Ammon's horn (tissue), 1 donor: Measurements from ENCODE around the gene ALKBH3.

Experiments
- DNase-seq: peaks from one replicate; pipeline ENCODE4 v3.0.0-alpha.2; 2016; ENCODE audit warnings: low spot score

Gene ALKBH3

DNA sequence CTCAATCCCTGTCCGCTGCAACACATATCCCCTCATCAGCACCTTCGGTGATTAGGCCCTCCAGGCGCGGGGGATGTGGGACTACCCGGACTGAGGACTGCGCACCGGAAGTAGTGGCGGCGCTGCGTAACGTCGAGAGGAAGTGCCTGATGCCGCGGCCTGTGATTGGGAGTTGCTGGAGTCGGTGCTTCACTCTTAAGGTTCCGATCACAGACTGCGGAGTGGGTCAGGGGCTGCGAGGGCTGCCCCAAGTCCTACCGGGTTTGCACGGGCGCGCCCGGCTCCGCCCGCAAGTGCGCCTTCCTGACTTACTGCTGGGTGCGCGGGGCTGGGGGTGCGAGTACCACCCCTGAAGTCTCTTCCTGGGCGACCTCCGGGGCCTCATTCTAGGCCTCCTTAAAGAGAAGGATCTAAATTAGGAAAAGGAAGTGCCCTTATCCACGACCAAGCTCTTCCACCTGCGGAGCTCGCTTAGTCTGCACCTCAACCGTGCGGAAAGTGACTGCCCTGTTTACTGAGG lies at the start of gene ALKBH3:
TSS of gene ALKBH3 (plus strand) at position 192 of the 520 bp plus-strand sequence. CDS start 1,822 bp downstream, outside the sequence.
- peak; percentile 96 for DNase-seq

DNA sequence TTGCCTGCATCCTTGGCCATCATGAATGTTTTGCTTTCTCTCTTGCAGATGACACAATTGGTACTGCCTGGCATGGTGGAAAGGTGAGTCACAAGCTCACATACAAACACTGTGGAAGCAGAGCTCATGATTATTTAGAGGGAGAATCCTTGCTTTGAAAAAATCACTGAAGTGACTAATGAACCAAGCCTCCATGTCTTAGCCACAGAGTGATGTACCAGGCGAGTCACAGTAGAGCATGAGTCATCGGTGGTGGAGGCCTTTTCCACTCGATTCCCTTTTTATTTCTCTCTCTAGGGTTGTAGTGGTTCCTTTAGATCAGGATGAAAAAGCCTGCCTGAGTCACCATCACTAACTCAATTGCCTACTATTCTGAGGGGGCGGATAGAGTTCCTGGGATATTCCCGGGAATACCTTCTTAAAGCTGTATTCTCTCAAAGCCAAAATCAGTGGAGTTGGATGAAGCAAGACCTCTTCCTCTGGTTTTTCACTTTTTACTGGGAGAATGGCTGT lies 49.6 kb upstream of the ALKBH3 start:
- peak; percentile 67 for DNase-seq

DNA sequence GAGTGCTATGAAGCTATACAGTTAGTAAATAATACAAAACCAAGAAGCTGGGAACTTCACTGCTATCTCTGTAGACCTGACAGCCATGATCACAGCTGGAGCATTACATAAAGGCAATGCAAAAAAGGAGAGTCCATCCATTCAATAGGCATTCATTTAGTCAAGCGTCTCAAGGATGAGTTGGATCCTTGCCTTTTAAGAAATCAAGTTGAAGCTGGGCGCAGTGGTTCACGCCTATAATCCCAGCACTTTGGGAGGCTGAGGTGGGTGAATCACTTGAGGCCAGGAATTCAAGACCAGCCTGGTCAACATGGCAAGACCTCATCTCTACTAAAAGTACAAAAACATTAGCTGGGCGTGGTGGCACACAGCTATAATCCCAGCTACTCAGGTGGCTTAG lies 48.1 kb upstream of the ALKBH3 start:
- no peak for DNase-seq

DNA sequence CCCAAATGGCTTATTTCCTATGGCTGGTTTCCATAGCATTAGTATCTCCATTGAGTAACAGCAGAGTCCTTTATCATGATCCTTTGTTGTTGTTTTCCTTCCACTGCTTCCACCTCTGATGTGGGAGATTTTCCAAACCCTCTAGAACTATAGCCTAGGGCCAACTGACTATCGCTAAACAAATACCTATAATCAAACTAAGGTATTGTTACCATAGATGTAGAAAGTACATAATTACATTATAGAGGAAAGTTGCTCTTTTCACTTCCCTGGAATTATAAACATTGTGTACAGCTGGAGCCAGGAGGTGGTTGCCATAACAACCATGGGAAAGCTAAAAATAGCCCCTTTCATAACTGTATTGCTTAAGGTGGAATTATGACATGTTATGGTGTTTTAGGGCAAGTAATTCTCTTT lies 47.0 kb upstream of the ALKBH3 start:
- DNase-seq: no peak

DNA sequence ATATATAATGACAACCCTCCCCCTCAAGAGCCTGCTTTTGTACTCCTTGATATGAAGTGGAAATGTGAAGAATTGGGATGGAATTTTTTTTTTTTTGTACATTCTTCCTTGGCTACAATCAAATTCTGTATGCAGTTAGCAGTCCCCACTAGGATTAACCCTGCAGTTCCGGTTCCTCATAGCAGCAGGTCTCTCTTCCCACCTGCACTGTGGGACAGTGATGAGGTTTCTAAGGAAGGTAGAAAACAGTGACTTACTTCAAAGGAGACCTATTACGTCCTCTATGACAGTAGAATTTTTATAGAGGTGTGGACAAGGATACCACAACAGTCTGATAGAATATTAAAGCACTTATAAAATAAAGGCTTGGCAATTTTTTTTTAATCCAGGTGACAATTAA lies 46.3 kb upstream of the ALKBH3 start:
- DNase-seq: no peak

DNA sequence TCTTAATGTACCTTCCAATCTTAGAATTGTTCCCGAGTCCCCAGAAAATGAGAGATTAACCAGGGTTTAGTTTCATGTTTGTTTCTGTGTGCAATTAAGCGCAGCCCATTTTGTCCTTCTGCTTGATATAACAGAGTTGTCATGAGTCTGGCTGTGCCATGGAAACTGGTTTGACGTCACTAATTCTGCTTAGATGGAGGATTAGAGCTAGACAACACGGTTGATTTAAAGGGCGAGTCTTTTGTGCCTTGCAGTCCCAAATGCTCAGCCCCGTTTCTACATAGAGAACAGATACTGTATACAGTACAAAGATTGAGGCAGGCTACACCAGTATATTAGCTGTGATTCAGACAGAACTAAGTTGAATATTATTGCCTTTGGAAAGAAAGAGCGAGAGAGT lies 45.5 kb upstream of the ALKBH3 start:
- peak; percentile 70 for DNase-seq

DNA sequence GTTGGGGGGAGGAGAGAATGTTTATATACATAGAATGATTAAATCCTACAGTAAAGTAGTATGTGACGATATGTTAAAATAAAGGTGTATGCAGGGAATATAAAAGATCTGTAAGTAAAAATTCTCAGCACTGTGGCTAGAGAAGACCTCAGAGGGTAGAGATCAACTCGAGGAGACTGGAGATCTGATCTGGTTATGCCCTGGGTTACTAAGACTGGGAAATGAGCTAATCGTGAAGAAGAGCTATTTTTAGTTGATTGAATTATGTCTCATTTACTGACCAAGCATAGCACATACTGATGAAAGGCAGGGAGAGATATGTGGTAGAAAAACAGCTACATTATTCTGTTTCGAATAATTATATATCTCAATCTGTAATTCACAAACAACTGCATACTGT lies 42.8 kb upstream of the ALKBH3 start:
- no peak for DNase-seq

DNA sequence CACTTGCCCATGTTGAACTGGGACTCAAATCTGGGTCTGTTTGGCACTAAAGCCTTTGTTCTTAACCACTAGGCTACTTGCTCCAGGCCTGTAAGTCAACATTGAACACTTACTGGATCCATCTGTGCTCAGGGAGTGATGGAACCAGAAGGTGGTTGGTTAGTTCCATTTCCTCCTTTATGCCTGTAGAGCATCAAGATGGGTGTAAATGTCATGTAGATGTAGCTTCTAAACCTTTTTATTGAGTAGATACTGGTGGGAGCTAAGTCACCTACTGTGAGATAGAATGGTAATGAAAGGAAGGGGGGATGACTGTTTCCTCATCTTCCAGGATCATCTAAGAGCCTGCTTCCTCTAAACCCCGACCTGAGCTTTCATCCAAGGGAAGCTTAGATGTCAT lies 38.6 kb upstream of the ALKBH3 start:
- no peak for DNase-seq

DNA sequence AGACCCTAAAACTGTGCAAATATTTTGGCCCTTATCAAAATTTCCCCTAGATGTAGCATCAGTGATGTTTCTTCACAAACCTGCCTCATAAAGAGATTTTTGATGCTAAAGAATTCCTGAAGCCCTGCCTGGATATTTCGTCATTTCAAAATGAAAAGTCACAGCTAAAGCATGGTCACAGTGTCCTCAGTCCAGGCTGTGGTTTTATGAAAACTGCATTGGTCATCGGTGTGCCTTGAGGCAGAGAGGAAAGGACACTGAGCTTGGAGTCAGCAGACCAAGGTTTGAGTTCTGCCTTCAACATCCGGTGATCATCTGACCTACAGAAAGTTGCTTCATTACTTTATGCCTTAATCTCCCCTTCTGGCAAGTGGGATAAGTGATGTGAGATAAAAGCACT lies 34.8 kb upstream of the ALKBH3 start:
- no peak for DNase-seq

DNA sequence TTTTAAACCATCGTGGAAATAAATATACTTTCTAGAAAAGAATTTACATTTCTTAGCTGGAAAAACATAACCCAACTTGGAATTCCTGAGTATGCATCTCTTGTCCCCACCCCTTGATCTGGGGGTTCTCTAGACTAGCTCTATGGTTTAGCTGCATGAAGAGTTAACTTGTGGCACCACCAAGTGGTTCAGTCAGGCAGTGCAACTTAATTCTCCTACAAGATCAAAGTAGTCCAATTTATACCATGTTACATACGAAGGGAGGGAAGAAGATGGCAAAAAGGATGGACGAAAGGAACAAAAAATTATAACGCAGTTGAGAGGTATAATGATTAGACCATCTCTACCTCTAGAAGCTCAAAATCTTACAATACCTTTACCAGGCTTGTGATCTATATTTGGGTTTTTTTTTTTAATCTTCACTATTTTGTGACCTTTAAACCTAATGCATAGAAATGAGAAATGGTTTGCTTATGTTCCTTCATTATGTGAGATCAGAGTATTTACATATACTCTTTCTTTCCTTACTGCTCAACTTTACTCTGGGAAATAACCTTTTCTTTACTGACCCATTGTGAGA lies 28.5 kb upstream of the ALKBH3 start:
- DNase-seq: peak; percentile 80

DNA sequence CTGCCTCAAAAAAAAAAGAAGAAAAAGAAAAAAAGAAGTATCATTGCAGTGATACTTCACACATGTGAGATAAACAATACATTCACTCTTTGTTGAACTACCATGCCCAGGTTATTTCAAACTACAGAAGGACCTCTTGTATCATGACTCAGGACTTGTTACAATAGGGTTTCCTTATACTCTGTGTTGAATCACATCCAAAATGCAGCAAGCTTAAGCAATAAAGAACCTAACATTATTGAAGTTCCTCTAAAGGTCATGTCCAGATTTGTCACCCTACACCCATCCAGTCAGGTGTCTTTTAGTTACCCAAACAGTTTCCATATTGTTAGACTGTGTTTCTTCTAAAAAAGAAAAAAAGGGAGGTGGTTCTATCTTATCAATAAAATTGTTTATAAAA lies 26.9 kb upstream of the ALKBH3 start:
- DNase-seq: no peak

DNA sequence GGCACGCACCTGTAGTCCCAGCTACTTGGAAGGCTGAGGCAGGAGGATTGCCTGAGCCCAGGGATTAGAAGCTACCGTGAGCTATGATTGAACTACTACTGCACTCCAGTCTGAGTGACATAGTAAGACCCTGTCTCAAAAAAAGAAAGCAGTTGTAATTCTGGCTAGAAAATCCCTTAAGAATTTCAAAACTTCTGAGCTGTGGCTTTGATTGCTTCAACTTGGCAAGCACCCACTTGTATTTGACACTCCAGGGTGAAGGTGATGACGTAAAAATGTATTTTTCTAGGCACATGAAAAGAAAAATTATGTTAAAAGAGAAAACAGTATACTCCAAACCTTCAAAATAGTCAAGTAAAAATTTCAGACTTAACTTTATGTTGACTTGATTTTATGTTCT lies 23.6 kb upstream of the ALKBH3 start:
- no peak for DNase-seq

DNA sequence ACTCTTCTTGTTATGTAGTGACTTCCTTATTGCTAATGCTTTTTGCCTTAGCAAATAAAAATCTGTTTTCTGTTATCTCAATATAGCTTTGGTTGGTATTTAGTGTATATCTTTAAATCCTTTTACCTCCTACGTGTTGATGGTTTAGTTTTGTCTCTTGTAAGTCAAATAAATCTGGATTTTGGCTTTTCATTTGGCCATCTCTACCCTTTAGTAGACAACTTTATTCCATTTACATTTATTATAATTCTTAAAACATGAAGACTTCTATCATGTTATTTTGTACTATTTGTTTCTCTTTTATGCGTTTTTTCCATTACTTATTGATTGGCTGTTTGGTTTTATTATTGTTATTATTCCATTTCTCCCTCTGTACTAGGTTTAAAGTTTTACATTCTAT lies 19.5 kb upstream of the ALKBH3 start:
- no peak for DNase-seq

DNA sequence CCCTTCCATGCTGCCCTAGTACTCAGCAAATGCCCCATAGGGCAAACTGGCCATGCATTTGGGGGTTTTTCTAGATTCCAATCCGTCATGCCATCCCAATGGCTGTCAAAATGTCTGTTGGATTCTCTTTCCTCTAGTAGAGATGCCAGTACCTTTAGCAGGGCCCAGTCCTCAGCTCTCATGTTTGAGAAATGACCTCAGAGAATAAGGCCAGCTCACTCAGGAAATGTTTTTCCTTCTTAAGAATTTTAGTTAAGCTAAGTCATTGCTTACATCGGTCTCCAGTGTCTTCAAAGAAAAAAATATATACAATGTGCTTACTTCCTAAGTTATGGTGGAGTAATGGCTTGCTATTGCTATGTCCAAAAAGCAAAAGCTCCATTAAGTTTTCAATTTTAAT lies 14.1 kb upstream of the ALKBH3 start:
- no peak for DNase-seq

DNA sequence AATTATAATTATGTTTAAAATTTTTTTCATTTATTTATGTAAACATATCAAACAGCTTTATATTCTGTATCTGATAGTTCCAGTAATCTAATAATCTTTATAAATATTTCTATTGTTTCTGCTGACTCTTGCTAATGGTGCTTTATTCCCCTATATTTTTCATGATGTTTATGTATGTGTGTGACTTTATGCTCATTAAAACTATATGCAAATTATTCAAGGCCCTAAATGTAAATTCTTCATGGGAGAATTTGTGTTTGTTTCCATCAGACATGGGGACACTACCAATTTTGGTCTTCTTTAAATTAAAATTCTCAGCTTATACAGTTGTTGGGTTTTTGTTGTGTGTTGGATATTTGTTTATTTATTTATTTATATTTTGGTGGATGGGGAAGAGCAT lies 13.7 kb upstream of the ALKBH3 start:
- no peak for DNase-seq

DNA sequence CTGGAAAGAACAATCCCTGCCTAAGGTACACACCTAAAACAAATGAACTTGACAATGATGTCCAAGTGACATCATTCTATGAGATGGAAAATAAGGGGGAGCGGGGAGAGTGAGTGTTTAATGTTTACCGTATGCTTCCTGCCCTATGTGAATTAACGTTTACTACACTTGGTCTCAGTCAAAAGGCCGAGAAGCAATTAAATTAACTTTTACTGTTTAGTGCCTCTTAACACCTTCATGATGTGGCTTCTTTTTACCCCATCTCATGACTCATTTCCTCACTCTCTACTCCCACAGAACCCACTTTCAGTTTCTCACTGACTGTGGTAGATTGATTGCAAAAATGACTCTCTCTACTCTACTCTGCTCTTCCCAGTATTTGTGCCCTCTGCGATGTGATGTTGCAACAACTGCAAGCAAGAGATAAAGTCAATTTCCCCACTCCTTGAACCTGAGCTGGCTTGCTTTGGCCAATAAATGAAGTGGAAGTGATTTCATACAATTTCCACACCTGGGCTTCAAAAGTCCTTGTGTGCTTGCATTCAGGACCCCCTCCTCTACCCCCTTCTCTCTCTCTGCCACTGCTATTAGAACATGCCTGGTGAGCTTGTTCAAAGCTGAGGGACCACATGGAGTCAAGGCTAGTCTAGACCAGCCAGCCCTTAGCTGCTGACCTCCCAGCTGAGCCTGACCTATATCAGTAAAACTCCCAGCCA lies 11.6 kb upstream of the ALKBH3 start:
- DNase-seq: peak; percentile 14

DNA sequence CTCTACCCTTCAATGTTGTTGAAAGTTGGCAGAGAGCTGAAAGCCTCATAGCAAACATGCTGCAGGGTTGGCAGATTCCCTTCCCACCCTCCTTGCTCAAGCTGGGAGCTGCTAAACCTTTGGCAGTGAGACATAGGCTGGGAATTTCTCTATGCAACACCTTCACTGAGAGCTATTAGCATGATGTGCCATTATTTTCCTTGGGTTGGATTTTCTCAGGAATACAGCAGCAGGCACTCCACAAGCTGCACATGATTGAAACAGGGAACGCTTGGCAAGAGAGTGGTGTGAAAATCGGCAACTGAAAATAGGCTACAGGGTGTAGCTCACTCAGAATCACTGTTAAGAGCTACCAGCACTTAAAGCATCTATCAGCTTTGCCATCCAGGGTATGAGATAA lies 9.6 kb upstream of the ALKBH3 start:
- DNase-seq: peak; percentile 43

DNA sequence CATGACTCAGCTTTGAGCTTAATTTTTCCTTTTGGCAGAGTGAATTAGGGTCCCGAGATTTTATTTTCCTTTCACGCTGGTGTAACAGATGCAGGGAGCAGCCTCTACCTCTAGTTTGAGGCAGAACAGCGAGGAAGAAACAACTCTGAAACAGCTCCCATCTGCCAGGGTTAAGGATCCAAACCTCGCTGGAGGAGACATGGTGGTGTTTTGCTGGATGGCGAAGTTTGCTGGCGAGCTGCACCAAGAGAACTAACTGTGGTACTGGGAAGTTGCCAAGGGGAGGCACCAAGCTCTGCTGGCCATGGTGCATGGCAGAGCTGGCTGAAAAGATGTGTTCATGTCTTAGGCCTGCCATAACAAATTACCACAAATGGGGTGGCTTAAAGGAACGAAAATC lies 7.6 kb upstream of the ALKBH3 start:
- DNase-seq: no peak

DNA sequence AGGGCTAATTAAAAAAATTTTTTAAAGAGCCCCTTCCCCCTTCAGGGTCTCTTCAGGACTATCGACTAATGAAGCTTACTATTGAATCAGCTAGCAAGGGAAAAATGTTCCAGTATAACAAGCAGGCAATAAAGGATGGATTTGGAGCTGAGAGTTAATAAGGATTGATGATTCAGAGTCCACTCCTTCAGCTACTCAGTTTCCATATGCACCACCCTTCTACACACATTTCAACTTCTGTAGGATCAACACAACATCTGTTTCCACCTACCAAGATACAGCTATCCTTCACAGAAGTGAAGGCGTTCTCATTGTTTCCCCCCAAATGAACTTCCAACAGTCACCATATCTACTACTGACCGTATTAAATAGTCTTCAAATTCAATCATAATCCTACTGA lies 6.6 kb upstream of the ALKBH3 start:
- DNase-seq: no peak

DNA sequence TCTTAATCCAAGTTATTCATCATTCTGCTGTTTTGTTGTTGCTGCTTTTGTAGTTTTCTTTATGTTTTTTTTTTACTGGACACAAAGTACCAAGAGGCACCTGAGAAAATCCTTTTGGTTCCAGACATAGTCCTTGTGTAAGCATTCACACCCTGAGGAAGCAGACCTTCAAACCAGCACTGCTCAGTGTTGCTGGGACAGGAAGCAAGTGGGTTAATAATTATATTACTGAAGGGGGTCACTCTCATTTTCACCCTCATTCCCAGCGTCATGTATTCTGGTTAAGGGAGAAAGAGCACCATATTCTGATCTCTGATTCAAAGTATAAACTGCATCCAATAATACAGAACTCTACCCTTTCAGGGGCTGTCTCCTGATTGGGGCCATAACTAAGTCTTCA lies 5.9 kb upstream of the ALKBH3 start:
- DNase-seq: no peak

DNA sequence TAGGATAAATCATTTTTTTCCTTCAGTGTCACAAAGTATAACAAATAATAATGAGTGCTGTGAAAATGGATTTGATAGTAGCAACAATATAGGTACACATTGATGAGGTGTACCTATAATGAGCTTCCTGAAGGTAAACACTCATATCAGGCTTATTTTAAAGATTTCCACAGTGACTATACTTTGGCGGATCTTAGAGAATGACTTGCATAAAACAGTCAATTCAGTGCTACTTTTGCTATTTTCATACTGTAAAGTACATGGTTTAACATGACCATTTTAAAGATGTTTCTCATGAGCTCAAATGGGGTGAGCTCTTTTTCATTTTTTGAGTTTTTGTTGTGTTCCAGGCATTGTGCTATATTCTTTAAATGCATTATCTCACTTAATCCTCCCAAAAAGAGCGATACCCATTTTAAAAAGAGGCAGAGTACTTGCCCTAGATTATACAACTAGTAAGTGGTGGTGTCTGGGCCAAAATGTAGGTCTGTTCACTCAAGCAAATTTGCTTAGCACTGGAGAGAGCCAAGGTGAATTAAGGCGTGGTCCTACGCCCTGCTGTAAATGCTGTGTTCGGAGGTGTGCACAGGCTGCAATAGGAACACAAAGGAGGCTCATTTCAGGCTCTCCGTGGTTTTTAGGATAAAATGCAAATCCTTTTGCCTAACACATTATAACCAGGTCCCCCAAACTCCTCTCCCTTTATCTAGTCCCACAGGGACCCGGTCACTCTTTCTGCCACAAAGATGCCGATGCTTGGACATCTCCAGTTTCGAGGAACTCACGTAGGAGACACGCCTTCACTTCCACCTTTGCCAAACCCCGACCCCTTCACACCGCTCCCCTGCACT lies 617 bp upstream of the ALKBH3 start:
- DNase-seq: no peak

DNA sequence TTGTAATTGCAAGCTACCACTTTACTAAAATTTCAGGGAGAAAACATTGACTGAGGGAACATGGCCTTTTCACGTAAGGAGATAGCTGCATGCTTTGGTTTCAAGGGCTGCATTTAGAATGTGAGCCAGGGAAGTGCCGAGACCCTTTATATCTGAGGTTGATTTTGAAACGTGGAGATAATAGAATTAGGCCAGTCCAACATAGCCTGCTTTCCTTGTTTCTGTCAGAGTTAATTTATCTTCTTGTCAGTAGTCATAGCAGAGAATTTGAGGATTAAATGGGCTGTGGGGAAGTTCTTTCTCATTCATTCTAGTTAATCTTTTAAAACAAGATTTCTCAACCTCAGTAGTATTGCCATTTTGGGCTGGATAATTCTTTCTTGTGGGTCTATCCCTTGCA lies 12.2 kb downstream of the ALKBH3 start:
- DNase-seq: no peak

DNA sequence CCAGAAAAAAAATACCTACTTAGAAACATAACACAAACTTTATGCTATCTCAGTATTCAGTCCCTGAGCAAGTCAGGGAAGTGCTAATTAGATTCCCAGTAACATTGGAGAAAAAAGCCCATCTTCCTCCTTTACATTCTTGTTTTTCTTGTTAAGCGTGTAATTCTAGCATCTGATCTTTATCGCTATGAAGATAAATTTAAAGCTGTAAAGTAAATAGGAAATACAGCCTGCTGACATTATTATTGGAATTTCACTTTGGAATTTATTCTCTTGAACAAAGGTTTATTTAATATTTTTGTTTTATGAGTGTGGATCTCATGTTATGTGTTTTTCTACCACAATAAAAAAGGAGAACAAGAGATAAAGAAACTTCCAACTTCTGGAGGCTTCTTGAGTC lies 13.9 kb downstream of the ALKBH3 start:
- DNase-seq: no peak
